GM18505 (cell line): ENCODE measurements around the gene CLRN3.

Experiments used
- ATAC-seq: cut with Tn5 transposase; IDR thresholded peaks from one replicate; pipeline ENCODE4 v1.9.1; 2021; ENCODE audit not compliant: unreplicated experiment
- POLR2A ChIP-seq: IDR thresholded peaks from 4 replicates; pipeline ENCODE4 v1.6.1; 2011; ENCODE audit warnings: borderline replicate concordance; ENCODE audit not compliant: insufficient read depth, insufficient read length; ENCODE audit errors: extremely low read depth

Gene CLRN3

DNA sequence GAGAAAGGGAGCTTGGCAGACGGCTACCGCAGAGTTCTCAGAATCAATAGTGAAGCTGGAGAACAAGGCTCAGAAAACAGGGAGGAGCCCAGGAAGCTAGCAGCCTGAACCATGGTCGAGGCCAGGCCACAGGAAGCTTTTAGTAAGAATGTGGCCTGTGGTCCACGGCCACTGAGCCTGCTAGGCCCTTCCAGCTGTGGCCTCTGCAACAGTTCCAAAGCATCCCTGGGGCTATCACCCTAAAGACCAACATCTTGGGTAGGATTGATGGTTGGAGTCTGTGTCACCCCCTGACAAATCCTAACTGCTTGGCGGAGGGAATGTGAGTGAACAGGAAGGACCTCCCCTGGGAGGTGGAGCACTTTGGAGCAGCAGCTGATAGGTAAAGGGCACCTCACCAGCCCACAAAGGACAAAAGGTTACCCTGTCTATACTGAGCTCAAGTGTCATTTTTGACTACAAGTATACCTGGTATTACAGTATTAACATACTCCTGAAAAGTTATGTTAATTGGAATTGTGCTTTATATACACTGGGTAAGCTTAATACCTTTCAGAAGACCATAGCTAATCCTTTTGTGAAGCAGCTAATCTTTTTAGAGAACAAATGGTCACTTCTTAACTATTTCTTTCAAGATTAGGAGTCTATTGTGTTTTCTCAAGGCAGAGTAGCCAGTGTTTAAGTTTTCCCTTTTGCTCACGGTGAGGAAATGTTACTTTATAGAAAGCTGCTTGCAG is 32.9 kb upstream of the CLRN3 start:
- TF ChIP-seq POLR2A, result no peak
- no peak for ATAC-seq

DNA sequence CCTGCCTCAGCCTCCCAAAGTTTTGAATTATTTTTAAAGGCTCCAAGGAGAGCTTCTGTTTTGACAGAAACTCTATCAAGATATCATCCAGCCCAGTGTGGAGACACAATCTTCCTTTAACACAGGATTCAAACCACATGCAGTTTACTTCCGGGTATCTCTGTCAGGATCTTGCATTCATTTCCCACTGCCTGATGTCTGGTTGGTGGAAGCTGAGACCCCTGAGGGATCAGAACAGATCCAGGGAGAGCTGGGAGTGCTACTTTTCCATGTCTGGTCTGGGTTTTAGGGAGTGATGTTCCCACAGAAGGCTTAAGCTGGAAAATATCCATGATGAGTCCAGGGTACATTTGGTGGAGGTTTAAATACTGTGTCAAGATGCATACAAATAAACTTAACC is 30.9 kb upstream of the CLRN3 start:
- ATAC-seq, result no peak
- TF ChIP-seq POLR2A, result no peak

DNA sequence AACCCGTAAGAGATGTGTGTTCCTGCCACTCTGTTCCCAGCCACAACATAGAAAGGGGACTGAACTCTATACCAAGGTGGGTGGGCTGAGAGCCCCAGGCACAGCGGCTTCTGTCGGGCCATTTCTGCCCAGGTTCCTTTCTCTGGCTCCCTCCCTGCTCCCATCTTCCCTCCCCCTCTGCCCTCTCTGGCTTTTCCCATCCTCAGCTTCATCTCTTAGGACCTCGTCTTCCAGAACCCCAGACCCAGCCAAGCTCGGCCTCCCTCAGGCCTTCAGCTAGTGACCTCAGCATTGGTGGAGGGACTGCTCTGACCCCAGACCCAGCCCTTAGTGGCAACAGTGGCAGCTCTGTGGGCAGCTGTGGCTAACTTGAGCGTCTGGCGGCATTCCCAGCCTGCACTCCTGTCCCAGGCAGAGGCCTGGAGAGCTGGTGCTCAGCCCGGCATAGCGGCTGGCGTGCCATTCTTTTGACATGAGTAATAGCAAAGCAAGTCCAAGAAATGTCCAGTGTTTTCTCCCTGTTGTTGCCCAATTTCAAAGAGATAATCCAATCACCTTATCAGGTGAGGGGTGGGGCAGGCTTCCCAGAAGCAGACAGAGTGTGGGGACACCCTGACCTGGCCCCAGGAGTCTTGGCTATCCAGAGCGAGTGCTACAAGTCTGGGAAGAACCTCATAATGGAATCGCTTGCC is 30.1 kb upstream of the CLRN3 start:
- ATAC-seq, result no peak
- no peak for TF ChIP-seq POLR2A

DNA sequence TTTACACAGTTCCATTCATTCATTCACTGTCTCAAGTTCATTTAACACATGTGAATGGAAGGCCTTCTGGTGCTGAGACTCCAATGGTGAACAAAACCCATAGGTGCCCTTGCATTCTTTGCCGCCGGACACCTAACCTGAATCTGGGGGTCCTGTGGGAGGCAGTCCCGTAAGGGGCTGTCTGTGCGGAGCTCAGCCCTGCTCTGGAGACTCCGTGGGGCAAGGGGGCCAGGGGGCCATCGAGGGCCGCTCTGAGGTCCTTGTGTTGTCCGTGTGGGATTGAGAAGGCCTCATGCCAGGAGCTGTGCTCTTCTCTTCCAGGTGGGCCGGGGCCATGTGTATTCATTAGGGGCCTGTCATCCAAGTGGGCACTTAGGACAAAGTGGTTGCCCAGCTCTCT is 29.5 kb upstream of the CLRN3 start:
- ATAC-seq, result no peak
- TF ChIP-seq POLR2A, result no peak

DNA sequence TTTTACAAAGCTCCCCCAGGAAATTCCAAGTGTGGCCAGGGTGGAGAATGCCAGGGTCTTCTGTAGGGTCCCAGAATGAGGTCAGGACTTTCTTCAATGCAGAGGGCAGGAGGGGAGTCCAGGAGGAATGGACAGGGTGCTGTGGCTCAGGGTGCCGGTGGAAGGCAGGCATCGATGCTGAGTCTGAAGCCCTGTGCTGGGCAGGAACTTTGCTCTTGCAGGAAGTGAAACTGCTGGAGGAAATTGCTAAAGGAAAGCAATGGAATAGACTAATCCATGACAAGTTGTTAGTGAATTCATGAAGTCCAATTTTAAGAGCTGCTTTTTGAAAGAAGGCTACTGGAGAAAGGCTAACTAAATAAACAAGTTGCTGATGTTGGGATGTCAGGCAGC is 29.0 kb upstream of the CLRN3 start:
- ATAC-seq, result no peak
- no peak for TF ChIP-seq POLR2A

DNA sequence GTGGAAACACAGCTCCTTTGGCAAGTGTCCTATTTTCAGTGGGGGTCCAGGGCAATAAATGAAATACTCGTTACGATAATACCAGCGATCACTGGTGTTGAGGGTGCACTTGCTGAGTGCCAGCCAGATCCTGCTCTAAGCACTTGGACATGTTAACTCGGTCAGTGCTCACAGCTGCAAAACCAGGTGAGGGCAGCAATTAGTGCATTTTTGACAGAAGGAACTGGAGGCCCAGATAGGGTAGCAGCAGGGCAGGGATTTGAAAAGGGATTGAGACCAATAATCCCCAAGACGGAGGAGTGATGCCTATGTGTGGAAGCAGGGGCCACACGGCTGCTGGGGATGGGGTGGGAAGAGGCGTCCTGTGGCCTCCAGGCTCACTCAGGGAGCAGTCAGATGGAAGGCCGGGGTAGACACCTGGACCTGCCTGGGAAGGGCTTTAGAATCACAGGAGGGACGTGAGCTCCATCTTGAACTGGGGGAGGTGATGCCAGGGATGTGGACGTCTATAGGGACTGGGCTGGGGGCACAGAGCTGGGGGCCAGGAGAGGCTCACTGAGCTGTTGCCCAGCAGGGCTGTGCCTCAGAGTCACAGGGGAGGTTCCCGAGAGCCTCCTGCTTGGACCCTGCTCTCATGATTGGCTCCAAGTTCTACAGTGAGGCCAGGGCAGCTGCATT is 28.5 kb upstream of the CLRN3 start:
- ATAC-seq, result no peak
- no peak for TF ChIP-seq POLR2A

DNA sequence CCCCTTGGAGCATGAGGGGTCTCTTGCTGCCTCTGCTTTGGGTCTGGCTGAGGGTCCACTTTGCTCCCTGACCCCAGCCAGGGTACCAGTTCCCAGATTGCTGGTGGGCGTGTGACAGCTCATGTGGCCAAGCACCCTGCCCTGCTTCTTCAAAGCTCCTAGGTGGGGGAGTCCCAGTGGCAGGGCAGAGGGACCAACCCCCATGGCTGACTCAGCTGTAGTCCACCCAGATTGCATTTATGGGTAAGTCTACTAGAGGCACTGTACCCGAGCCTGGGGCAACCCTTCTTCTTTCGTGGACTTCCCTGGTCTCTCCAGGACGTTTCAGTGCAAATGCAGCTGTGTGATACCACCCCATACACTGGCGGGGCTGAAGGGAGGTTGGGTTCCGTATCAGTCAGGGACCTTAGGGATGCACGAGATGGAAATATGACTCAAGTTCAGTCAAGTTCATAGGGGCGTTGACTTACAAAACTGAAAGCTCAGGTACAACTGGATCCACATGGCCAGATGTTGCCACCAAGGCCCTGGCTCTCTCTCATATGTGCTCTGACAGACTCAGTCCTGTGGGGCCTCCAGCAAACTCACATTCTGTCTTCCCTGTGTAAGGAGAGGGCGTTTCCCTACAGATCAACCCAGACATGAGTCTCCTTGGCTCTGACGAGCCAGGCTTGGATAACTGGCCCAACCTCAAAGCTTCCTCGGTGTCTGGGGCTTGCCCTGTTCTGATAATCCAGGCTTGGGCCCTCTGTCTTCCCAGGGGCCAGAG is 27.7 kb upstream of the CLRN3 start:
- ATAC-seq, result no peak
- no peak for TF ChIP-seq POLR2A

DNA sequence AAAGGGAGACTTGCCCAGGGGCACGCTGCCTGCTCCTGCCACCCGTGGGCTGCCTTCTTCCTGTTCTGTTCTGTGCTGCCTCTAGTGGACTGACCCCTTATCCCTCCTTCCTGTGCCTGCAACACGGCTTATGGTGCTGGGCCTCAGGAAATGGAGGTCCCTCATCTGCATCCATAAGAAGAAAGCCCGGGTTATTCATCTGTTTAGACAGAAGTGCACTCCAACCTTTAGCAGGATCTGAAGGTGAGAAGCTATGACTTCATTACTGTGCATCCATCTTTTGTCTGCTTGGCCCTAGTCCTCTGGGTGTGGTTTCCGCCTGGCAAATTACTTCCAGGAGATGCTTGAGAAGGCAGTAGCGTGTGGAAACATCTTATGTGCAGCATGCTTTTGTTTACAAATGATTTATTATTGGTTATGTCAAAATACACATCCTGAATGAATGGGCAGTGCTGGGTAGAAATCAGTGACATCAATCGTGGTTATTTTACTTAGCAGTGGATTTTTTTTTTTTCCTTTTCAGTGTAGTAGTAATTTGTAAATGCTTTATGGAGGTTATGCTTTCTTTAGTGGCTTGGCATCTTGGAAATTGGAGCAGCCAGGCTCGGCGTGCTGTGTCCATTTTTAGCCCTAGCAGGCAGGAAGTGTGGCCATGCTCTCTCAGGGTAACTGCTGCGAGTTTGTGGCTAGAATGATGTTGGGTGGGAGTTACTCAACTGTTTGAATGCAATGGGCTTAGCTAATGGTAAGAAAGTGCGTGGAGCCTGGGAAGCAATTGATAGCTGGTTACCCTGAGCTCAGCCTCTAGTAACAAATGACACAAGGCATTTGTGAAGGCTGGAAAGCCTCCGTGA is 26.9 kb upstream of the CLRN3 start:
- TF ChIP-seq POLR2A, result no peak

DNA sequence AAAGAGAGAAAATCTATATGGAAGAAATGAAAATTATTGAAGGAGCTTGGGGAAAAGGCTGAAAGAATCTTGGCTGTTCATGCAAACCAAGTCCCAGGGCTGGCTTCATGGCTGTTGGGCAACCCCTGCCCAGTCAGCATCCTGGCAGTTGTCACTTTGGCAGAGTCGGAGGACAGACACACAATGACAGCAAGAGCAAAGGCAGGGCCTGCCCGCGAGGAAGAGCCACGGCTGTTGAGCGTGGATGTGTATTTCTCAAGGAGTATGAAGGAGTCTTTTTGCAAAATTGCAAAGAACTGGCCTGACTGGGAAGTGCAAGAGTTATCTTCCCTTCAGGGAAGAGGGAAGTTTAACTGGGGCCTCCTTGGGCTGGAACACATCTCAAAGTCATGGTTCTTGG is 25.8 kb upstream of the CLRN3 start:
- TF ChIP-seq POLR2A, result no peak
- no peak for ATAC-seq

More for the DNA sequence above, 26.9 kb upstream of the CLRN3 start:
- no peak for ATAC-seq

DNA sequence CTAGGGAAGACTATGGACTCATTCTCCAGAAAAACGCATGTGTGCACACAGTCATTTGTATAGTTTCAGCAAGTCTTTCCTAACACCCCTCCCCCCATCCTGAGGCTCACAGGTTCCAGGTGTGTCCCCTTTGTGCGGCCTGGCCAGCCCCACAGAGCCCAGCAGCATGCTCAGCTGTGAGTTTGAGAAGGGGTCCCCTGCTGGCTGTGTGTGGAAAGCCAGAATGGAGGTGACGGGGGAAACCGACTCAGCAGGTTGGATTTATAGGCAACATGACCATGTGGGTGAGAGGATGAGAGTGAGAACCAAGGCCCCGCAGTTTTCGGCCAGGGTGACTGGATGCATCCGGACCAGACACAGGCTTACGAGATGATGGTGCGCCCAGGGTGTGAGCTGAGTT is 24.1 kb upstream of the CLRN3 start:
- TF ChIP-seq POLR2A, result no peak
- no peak for ATAC-seq

DNA sequence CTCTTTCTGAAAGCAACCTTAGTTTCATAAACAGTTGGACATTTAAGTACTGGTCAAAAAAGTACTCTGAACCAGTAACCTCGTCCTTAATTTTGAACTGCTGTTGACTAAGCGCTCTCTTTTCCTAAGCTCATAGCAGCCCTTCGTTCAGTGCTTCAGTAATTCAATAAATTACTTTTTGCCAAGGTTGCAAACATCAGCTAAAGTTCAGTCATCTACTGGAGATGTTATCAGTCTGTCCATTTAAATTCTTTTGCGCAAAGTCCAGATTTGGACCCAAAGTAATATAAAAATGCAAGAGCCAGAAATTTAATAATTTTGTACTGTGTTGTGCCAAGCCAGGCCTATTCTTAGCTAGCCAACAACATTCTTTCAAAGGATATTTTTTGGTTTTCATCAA is 22.6 kb upstream of the CLRN3 start:
- ATAC-seq, result no peak
- no peak for TF ChIP-seq POLR2A

DNA sequence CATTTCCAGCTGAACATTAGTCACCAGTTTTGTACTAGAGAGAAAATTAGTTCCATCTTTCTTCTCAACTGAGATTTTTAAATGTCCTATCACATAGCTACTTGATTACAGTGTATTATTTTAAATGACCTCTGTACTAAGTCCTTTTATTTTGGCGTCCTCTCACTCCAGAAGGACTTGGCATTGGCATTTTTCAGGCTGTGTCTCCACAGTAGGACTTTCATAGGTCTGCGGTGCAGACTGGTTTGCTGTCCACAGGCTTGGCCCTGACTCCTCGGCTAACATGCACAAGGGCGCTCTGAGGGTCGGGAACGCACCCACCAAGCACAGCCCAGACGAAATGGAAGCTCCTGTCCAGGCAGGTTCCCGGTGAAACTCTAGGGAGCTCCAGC is 20.6 kb upstream of the CLRN3 start:
- TF ChIP-seq POLR2A, result no peak
- ATAC-seq, result no peak
